Hepatocyte (in vitro differentiated cells): ENCODE results near the gene SH3BP2. TPM values are rescaled to one million over a fixed set of nuclear protein-coding genes. Genes with fewer than 3 reads are reported as not detected.

Experiments
- DNase-seq: peaks from one replicate; pipeline ENCODE4 v3.0.0-alpha.2; 2016; ENCODE audit warnings: low spot score
- H2AFZ ChIP-seq: fragments of 200-600 bp; sonication (generic); 2 replicates; pipeline ENCODE4 v1.6.0; 2016; ENCODE audit warnings: antibody characterized with exemption, mild to moderate bottlenecking
- H3K27ac ChIP-seq: fragments of 200-600 bp; sonication (generic); 2 replicates; pipeline ENCODE4 v1.5.1; 2016; ENCODE audit warnings: mild to moderate bottlenecking
- H3K27me3 ChIP-seq: fragments of 200-600 bp; sonication (generic); 2 replicates; pipeline ENCODE4 v1.6.1; 2016
- H3K36me3 ChIP-seq: fragments of 200-600 bp; sonication (generic); replicated peaks from 2 replicates; pipeline ENCODE4 v1.5.1; 2016; ENCODE audit warnings: low read depth; ENCODE audit not compliant: insufficient read depth
- H3K4me1 ChIP-seq: fragments of 200-600 bp; sonication (generic); 2 replicates; pipeline ENCODE4 v1.5.1; 2016; ENCODE audit warnings: mild to moderate bottlenecking, moderate library complexity; ENCODE audit not compliant: insufficient read depth
- H3K4me2 ChIP-seq: fragments of 200-600 bp; sonication (generic); 2 replicates; pipeline ENCODE4 v1.6.0; 2016
- H3K4me3 ChIP-seq: fragments of 200-600 bp; sonication (generic); 2 replicates; pipeline ENCODE4 v1.5.1; 2016; ENCODE audit warnings: mild to moderate bottlenecking
- H3K79me2 ChIP-seq: fragments of 200-600 bp; sonication (generic); 2 replicates; pipeline ENCODE4 v1.6.0; 2017; ENCODE audit warnings: mild to moderate bottlenecking
- H3K9me2 ChIP-seq: fragments of 200-600 bp; sonication (generic); replicated peaks from 2 replicates; pipeline ENCODE4 v1.6.0; 2017; ENCODE audit warnings: mild to moderate bottlenecking; ENCODE audit not compliant: insufficient read depth
- H3K9me3 ChIP-seq: fragments of 200-600 bp; sonication (generic); 2 replicates; pipeline ENCODE4 v1.5.1; 2016; ENCODE audit warnings: low read depth, mild to moderate bottlenecking
- H4K20me1 ChIP-seq: fragments of 200-600 bp; sonication (generic); 2 replicates; pipeline ENCODE4 v1.6.0; 2016; ENCODE audit warnings: mild to moderate bottlenecking; ENCODE audit not compliant: insufficient read depth, poor library complexity, severe bottlenecking
- CTCF ChIP-seq: fragments of 200-600 bp; sonication (generic); IDR thresholded peaks from 2 replicates; pipeline ENCODE4 v1.5.1; 2016; ENCODE audit warnings: antibody characterized with exemption, mild to moderate bottlenecking; ENCODE audit not compliant: poor library complexity
- EZH2 ChIP-seq: fragments of 200-600 bp; sonication (generic); IDR thresholded peaks from 2 replicates; pipeline ENCODE4 v1.6.1; 2016; ENCODE audit warnings: antibody characterized with exemption, mild to moderate bottlenecking, borderline replicate concordance
- EZH2phosphoT487 ChIP-seq: fragments of 200-600 bp; sonication (generic); IDR thresholded peaks from one replicate; pipeline ENCODE4 v1.6.1; 2018; ENCODE audit warnings: antibody characterized with exemption, mild to moderate bottlenecking, low read depth, moderate library complexity; ENCODE audit not compliant: unreplicated experiment, severe bottlenecking
- WGBS: methylation state at CpG from one replicate; pipeline ENCODE4 v1.1.6; 2016; ENCODE audit warnings: low lambda C conversion rate; ENCODE audit errors: missing lambda C conversion rate; 5-methylcytosine and 5-hydroxymethylcytosine counted together
- polyA plus RNA-seq: library from polyadenylated mRNA; unstranded; fragments of >200 nt; fragmentation: Nextera tagmentation; extraction: Ambion mirVana; gene quantifications from 2 replicates; pipeline ENCODE4 v1.2.1, GENCODE V29; 2016
- total RNA-seq: library from RNA; depleted of rRNA; stranded (reverse); fragments of >200 nt; gene quantifications from 2 replicates; pipeline ENCODE4 v1.2.3, GENCODE V29; 2014

Gene SH3BP2
- total and polyA plus RNA-seq, 2 experiments from 2014 or later: 24.3 to 25.7 TPM

GRCh38 chr4:2807571-2807970 is 14.7 kb downstream of the SH3BP2 start:
- Histone ChIP-seq H3K9me2 (no peaks in the 10 kb centered on the region), H3K9me3 (no peaks in the 10 kb centered on the region), H2AFZ (no peak overlapping the region), H3K36me3 (no peaks in the 10 kb centered on the region), H3K4me3 (no peak overlapping the region), H4K20me1 (no peaks in the 10 kb centered on the region), H3K27me3 (no peaks in the 10 kb centered on the region), H3K27ac (no peak overlapping the region), H3K79me2 (peaks cover 18% of the 10 kb centered on the region), H3K4me1 (peaks cover 36% of the 10 kb centered on the region), H3K4me2 (no peak overlapping the region)
- DNase-seq: no peak
- TF ChIP-seq EZH2phosphoT487 (no peak), EZH2 (no peak), CTCF (no peak)
- WGBS: 95% methylated on average over 12 of the region's 13 CpGs

DNA sequence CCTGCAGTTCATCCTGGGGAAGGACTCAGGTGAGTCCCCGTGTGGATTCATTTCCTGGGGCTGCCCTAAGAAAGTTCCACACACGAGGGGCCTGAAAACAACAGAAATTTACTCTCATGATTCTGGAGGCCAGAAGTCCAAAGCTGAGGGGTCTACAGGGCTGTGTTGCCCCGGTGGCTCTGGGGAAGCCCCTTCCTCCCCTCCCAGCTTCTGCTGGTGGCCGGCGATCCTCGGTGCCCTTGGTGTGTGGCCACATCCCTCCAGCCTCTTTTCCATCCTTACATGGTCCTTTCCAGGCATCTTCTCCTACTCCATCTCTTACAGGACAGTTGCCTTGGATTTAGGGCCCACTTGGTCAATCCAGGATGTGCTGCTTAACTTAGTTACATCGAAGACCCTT is 15.1 kb downstream of the SH3BP2 start:
- TF ChIP-seq EZH2: no peak
- DNase-seq: no peak
- H3K9me2 ChIP-seq: no peaks in the 10 kb centered on the region
- 88% methylated on average over 6 of the region's 7 CpGs for WGBS
- no peaks in the 10 kb centered on the region for H3K27me3 ChIP-seq
- H3K9me3 ChIP-seq: no peaks in the 10 kb centered on the region
- H3K27ac ChIP-seq: no peak overlapping the region
- H4K20me1 ChIP-seq: no peaks in the 10 kb centered on the region
- H2AFZ ChIP-seq: no peak overlapping the region
- peaks cover 35% of the 10 kb centered on the region for H3K4me1 ChIP-seq
- H3K4me3 ChIP-seq: no peak overlapping the region
- H3K36me3 ChIP-seq: no peaks in the 10 kb centered on the region
- no peak overlapping the region for H3K4me2 ChIP-seq
- H3K79me2 ChIP-seq: peaks cover 15% of the 10 kb centered on the region

GRCh38 chr4:2809610-2810180 is 16.8 kb downstream of the SH3BP2 start:
- TF ChIP-seq CTCF (no peak), EZH2 (no peak), EZH2phosphoT487 (no peak)
- H3K79me2 ChIP-seq: peaks cover 10% of the 10 kb centered on the region
- H3K9me3 ChIP-seq: no peaks in the 10 kb centered on the region
- H3K9me2 ChIP-seq: no peaks in the 10 kb centered on the region
- no peaks in the 10 kb centered on the region for H4K20me1 ChIP-seq
- H3K4me2 ChIP-seq: no peak overlapping the region
- no peak overlapping the region for H3K4me3 ChIP-seq
- no peak for DNase-seq
- peaks cover 35% of the 10 kb centered on the region for H3K4me1 ChIP-seq
- no peak overlapping the region for H3K27ac ChIP-seq
- no peaks in the 10 kb centered on the region for H3K36me3 ChIP-seq
- WGBS: 84% methylated on average over 10 of the region's 10 CpGs
- no peaks in the 10 kb centered on the region for H3K27me3 ChIP-seq
- H2AFZ ChIP-seq: no peak overlapping the region

DNA sequence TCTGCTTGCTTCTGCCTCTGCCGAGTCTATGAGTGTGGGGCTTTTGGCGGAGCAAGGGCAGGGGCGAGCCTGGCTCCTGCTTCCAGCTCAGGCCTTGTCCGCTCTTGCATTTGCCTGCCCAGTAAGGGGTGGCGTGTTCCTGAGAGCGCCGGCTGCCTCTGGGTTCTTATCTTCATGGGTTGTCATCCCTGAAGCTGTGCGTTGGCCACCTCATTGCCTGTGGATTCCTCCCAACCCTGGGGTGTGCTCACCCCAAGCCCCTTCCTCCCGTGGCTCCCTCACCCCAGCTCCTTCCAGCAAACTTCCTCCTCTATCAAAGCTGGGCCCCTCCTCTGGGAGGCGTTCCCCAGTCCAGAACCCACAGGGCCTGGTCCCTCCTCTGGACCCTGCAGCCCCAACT is 17.5 kb downstream of the SH3BP2 start:
- no peaks in the 10 kb centered on the region for H3K9me2 ChIP-seq
- no peak overlapping the region for H3K4me2 ChIP-seq
- H3K9me3 ChIP-seq: no peaks in the 10 kb centered on the region
- TF ChIP-seq EZH2phosphoT487 (no peak), EZH2 (no peak), CTCF (no peak)
- peaks cover 8% of the 10 kb centered on the region for H3K79me2 ChIP-seq
- H2AFZ ChIP-seq: no peak overlapping the region
- no peaks in the 10 kb centered on the region for H4K20me1 ChIP-seq
- H3K36me3 ChIP-seq: no peaks in the 10 kb centered on the region
- no peaks in the 10 kb centered on the region for H3K27me3 ChIP-seq
- WGBS: 90% methylated on average over 10 of the region's 10 CpGs
- no peak for DNase-seq
- H3K4me1 ChIP-seq: peaks cover 32% of the 10 kb centered on the region
- H3K4me3 ChIP-seq: no peak overlapping the region
- no peak overlapping the region for H3K27ac ChIP-seq
